IMR-90 (cell line): ENCODE data around the gene IL23A.

Experiments
- CEBPB ChIP-seq: IDR thresholded peaks from 2 replicates; pipeline ENCODE4 v1.6.1; 2012; ENCODE audit warnings: low read depth, low read length, improper control_type of control experiment
- MAFK ChIP-seq: IDR thresholded peaks from 2 replicates; pipeline ENCODE4 v1.6.1; 2012; ENCODE audit warnings: low read depth, low read length, improper control_type of control experiment
- POLR2A ChIP-seq: IDR thresholded peaks from 2 replicates; pipeline ENCODE4 v1.6.1; 2012; ENCODE audit warnings: mild to moderate bottlenecking, low read depth, low read length
- RCOR1 ChIP-seq: IDR thresholded peaks from 2 replicates; pipeline ENCODE4 v1.6.1; 2012; ENCODE audit warnings: mild to moderate bottlenecking, low read length, improper control_type of control experiment; ENCODE audit not compliant: insufficient replicate concordance
- TF ChIP-seq, protein P1 (sequence below): conservative IDR thresholded peaks from 2 replicates; pipeline ENCODE4 v1.5.1; 2012; ENCODE audit warnings: mild to moderate bottlenecking, low read depth, low read length, improper control_type of control experiment

DNA sequence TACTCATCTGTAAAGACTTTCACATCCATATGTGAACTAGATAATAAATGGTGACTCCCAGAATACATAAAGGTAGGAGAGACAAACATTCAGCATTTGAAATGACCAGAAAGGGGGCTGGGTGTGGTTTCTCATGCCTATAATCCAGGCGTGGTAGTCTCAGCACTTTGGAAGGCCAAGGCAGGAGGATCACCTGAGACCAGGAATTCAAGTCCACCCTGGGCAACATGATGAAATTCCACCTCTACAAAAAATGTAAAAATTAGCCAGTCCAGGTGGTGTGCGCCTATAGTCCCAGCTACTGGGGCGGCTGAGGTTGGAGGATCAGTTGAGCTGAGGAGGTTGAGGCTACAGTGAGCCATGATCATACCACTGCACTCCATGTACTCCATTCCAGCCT lies 34.4 kb upstream of the IL23A start:
- TF ChIP-seq MAFK = no peak
- TF ChIP-seq, protein P1, sequence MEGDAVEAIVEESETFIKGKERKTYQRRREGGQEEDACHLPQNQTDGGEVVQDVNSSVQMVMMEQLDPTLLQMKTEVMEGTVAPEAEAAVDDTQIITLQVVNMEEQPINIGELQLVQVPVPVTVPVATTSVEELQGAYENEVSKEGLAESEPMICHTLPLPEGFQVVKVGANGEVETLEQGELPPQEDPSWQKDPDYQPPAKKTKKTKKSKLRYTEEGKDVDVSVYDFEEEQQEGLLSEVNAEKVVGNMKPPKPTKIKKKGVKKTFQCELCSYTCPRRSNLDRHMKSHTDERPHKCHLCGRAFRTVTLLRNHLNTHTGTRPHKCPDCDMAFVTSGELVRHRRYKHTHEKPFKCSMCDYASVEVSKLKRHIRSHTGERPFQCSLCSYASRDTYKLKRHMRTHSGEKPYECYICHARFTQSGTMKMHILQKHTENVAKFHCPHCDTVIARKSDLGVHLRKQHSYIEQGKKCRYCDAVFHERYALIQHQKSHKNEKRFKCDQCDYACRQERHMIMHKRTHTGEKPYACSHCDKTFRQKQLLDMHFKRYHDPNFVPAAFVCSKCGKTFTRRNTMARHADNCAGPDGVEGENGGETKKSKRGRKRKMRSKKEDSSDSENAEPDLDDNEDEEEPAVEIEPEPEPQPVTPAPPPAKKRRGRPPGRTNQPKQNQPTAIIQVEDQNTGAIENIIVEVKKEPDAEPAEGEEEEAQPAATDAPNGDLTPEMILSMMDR = no peak
- no peak for TF ChIP-seq POLR2A
- no peak for TF ChIP-seq CEBPB
- TF ChIP-seq RCOR1 = no peak
